HepG2 (cell line): ENCODE measurements around the gene TBXAS1. TPM values are rescaled to one million over a fixed set of nuclear protein-coding genes. Genes with fewer than 3 reads are reported as not detected.

Source experiments
- ATAC-seq: fragments of 200-7000 bp; cut with Tn5 transposase; 3 replicates; pipeline ENCODE4 v1.9.1; 2020; ENCODE audit warnings: mild to moderate bottlenecking, moderate library complexity
- BruUV-seq: library from RNA; stranded (reverse); fragments of 400-500 nt; replicated peaks from 2 replicates; lab custom pipeline; 2021; lab: Mats Ljungman, UMichigan
- CTCF ChIA-PET: fragments of 300-600 bp; formaldehyde crosslinking; extraction: SDS; loops from one replicate; lab custom pipeline; 2021; ENCODE audit warnings: low total read pairs, inconsistent platforms, low intra/inter-chr PET ratio; lab: Yijun Ruan, JAX
- POLR2A ChIA-PET: fragments of 350-600 bp; sonication (Branson Sonifier 250); formaldehyde crosslinking; loops from one replicate; lab custom pipeline; 2020; ENCODE audit warnings: antibody characterized with exemption, inconsistent platforms; lab: Yijun Ruan, JAX
- DNase-seq: peaks from one replicate; pipeline ENCODE4 v3.0.0-alpha.2; 2015; ENCODE audit warnings: low spot score
- FAIRE-seq: peaks from 3 replicates; lab custom pipeline; 2011; peaks lifted over from hg19 to GRCh38; lab: Jason Lieb, UNC
- H2AFZ ChIP-seq: one replicate; pipeline ENCODE4 v1.6.1; 2011; ENCODE audit warnings: low read length, inconsistent platforms
- H3K27ac ChIP-seq: fragments of 300-600 bp; 3 replicates; pipeline ENCODE4 v1.8.0; 2011; ENCODE audit warnings: mixed run types, mild to moderate bottlenecking, mixed read lengths, low read length, inconsistent platforms; ENCODE audit not compliant: insufficient read depth; ENCODE audit errors: extremely low read length
- H3K27me3 ChIP-seq, 2 experiments: fragments of 200-600 bp in 1 of 2; 2 replicates in 1 of 2; 3 replicates in 1 of 2; pipeline versions ENCODE4 v1.6.0 to v1.8.0; 2011; ENCODE audit warnings: low read length in 2 of 2, mild to moderate bottlenecking in 2 of 2, moderate library complexity in 2 of 2, inconsistent platforms in 1 of 2; ENCODE audit not compliant: insufficient read depth in 2 of 2, control insufficient read depth in 1 of 2
- H3K36me3 ChIP-seq, 2 experiments: fragments of 200-600 bp in 1 of 2; replicated peaks in 1 of 2; 2 replicates in 1 of 2; 3 replicates in 1 of 2; pipeline versions ENCODE4 v1.5.1 to v1.8.0; 2011; ENCODE audit warnings: low read length in 2 of 2, inconsistent platforms in 1 of 2; ENCODE audit not compliant: insufficient read depth in 2 of 2, control insufficient read depth in 1 of 2
- H3K4me1 ChIP-seq: 2 replicates; pipeline ENCODE4 v1.5.1; 2012; ENCODE audit warnings: low read length, inconsistent platforms; ENCODE audit not compliant: insufficient read depth
- H3K4me2 ChIP-seq: 2 replicates; pipeline ENCODE4 v1.6.0; 2011; ENCODE audit warnings: low read depth, low read length, inconsistent platforms
- H3K4me3 ChIP-seq, 3 experiments: fragments of 200-600 bp in 1 of 3; sonication (generic), shearing (Covaris generic) in 1 of 3; replicated peaks in 1 of 3; 2 replicates each; pipeline ENCODE4 v1.5.1; 2011 to 2016; ENCODE audit warnings: low read length in 3 of 3, inconsistent platforms in 2 of 3, low read depth in 2 of 3, mild to moderate bottlenecking in 2 of 3, control low read depth in 1 of 3, mixed read lengths in 1 of 3; ENCODE audit not compliant: insufficient read depth in 1 of 3
- H3K79me2 ChIP-seq: one replicate; pipeline ENCODE4 v1.6.1; 2011; ENCODE audit warnings: low read length, inconsistent platforms; ENCODE audit not compliant: insufficient read depth
- H3K9ac ChIP-seq: 2 replicates; pipeline ENCODE4 v1.6.0; 2011; ENCODE audit warnings: mild to moderate bottlenecking, low read depth, low read length, inconsistent platforms; ENCODE audit not compliant: insufficient read depth
- H3K9me3 ChIP-seq: 2 replicates; pipeline ENCODE4 v1.5.1; 2012; ENCODE audit warnings: mild to moderate bottlenecking, low read length
- H4K20me1 ChIP-seq: 2 replicates; pipeline ENCODE4 v1.6.0; 2011; ENCODE audit warnings: inconsistent platforms, mild to moderate bottlenecking, low read length, moderate library complexity; ENCODE audit not compliant: insufficient read depth
- ARID5B ChIP-seq: IDR thresholded peaks from 2 replicates; pipeline ENCODE4 v1.4.0; 2020; ENCODE audit warnings: mild to moderate bottlenecking, missing genetic modification reagents
- BHLHE40 ChIP-seq: IDR thresholded peaks from 2 replicates; pipeline ENCODE4 v1.6.1; 2011; ENCODE audit warnings: low read length, improper control_type of control experiment
- ESRRA ChIP-seq: sonication (generic); formaldehyde crosslinking; IDR thresholded peaks from 2 replicates; pipeline ENCODE4 v1.5.1; 2020; ENCODE audit warnings: mild to moderate bottlenecking, low read depth, missing genetic modification reagents
- HNF1A ChIP-seq, 2 experiments: sonication (generic) in 1 of 2; formaldehyde crosslinking in 1 of 2; IDR thresholded peaks; 2 replicates each; pipeline versions ENCODE4 v1.4.0 to v1.6.1; 2016 to 2020; ENCODE audit warnings: borderline replicate concordance in 1 of 2, low read depth in 1 of 2, mild to moderate bottlenecking in 1 of 2, missing genetic modification reagents in 1 of 2
- HOXD1 ChIP-seq: sonication (generic); formaldehyde crosslinking; IDR thresholded peaks from 2 replicates; pipeline ENCODE4 v1.5.0; 2020; ENCODE audit warnings: missing genetic modification reagents
- MAF1 ChIP-seq: sonication (generic); formaldehyde crosslinking; IDR thresholded peaks from 2 replicates; pipeline ENCODE4 v1.5.0; 2020; ENCODE audit warnings: missing genetic modification reagents, borderline replicate concordance
- NFIB ChIP-seq: sonication (generic); formaldehyde crosslinking; IDR thresholded peaks from 2 replicates; pipeline ENCODE4 v1.9.0; 2021; ENCODE audit warnings: missing genetic modification reagents, mild to moderate bottlenecking, borderline replicate concordance
- NR0B2 ChIP-seq: sonication (generic); formaldehyde crosslinking; IDR thresholded peaks from 2 replicates; pipeline ENCODE4 v1.4.0; 2020; ENCODE audit warnings: mild to moderate bottlenecking, missing genetic modification reagents
- POLR2G ChIP-seq: fragments of 200-400 bp; formaldehyde crosslinking; IDR thresholded peaks from 2 replicates; pipeline ENCODE4 v1.6.1; 2018; ENCODE audit warnings: mild to moderate bottlenecking, low read depth, low read length, moderate library complexity
- PPARG ChIP-seq: conservative IDR thresholded peaks from 2 replicates; pipeline ENCODE4 v1.6.1; 2016; ENCODE audit warnings: missing biosample characterization, missing genetic modification reagents
- RBAK ChIP-seq: sonication (generic); formaldehyde crosslinking; IDR thresholded peaks from 2 replicates; pipeline ENCODE4 v1.5.1; 2020; ENCODE audit warnings: mild to moderate bottlenecking, missing genetic modification reagents
- ZBTB38 ChIP-seq: sonication (generic); formaldehyde crosslinking; IDR thresholded peaks from 2 replicates; pipeline ENCODE4 v1.5.1; 2020; ENCODE audit warnings: mild to moderate bottlenecking, missing genetic modification reagents
- ZMYM3 ChIP-seq: sonication (generic); formaldehyde crosslinking; IDR thresholded peaks from 2 replicates; pipeline ENCODE4 v1.5.1; 2020; ENCODE audit warnings: mild to moderate bottlenecking, missing genetic modification reagents
- ZNF550 ChIP-seq: sonication (generic); formaldehyde crosslinking; IDR thresholded peaks from 2 replicates; pipeline ENCODE4 v1.4.0; 2020; ENCODE audit warnings: mild to moderate bottlenecking, missing genetic modification reagents, borderline replicate concordance
- ZNF577 ChIP-seq: sonication (generic); formaldehyde crosslinking; IDR thresholded peaks from 2 replicates; pipeline ENCODE4 v1.4.0; 2020; ENCODE audit warnings: mild to moderate bottlenecking, low read depth, missing genetic modification reagents, borderline replicate concordance
- ZNF605 ChIP-seq: sonication (generic); formaldehyde crosslinking; IDR thresholded peaks from 2 replicates; pipeline ENCODE4 v1.8.0; 2022; ENCODE audit warnings: mild to moderate bottlenecking, missing genetic modification reagents
- WGBS: methylation state at CpG from one replicate; pipeline ENCODE4 v1.1.6; 2017; ENCODE audit warnings: low lambda C conversion rate; 5-methylcytosine and 5-hydroxymethylcytosine counted together
- in situ Hi-C: cut with HindIII; loops from 2 replicates; pipeline ENCODE4 v1.10.0; 2017; ENCODE audit warnings: low pct_unique_long_range_greater_than_20kb; ENCODE audit not compliant: extremely low pct_ligation_motif_present
- intact Hi-C: fragments of 100-400 bp; cut with micrococcal nuclease; formaldehyde crosslinking; loops from one replicate; pipeline ENCODE4 v1.10.0; 2022; ENCODE audit not compliant: unreplicated experiment
- polyA plus RNA-seq, 8 experiments: library from polyadenylated mRNA; depleted of rRNA in 3 of 8; stranded (reverse) in 7 of 8; unstranded in 1 of 8; fragments of >200 nt; fragmentation: Illumina TruSeq in 4 of 8; extraction: Trizol in 4 of 8; gene quantifications; 2 replicates each; pipeline versions ENCODE4 v1.2.1 to v1.2.3, GENCODE V29; 2011 to 2016; ENCODE audit warnings: low read depth in 4 of 8, missing spikeins in 1 of 8, mixed read lengths in 1 of 8; ENCODE audit not compliant: insufficient read depth in 1 of 8
- total RNA-seq, 5 experiments: library from RNA; depleted of rRNA; stranded (reverse); fragments of >200 nt; fragmentation: Illumina TruSeq; extraction: Trizol; gene quantifications; 2 replicates each; pipeline ENCODE4 v1.2.3, GENCODE V29; 2016; ENCODE audit warnings: low read depth in 1 of 5

Gene TBXAS1
- total and polyA plus RNA-seq, 2 of the 13 experiments (the other 11 are each of a cell fraction or from before 2014, with no cell fraction given), result 4.0 to 4.9 TPM

- no peak overlapping the region for H2AFZ ChIP-seq
- POLR2A ChIA-PET, result no interaction called here
- 67% methylated on average over 9 of the region's 11 CpGs for WGBS
- H3K4me3 ChIP-seq, result no peak overlapping the region
- BruUV-seq, result no TSS peak
- H3K36me3 ChIP-seq, result no peaks in the 10 kb centered on the region
- in situ Hi-C loops, result no loop called here
- no peak overlapping the region for H3K9ac ChIP-seq
- no peak overlapping the region for H3K27ac ChIP-seq
- intact Hi-C loops, result no loop called here
- DNase-seq (no peak), ATAC-seq (no peak), FAIRE-seq (no peak)
- CTCF ChIA-PET, result no interaction called here
- no peak overlapping the region for H3K4me2 ChIP-seq
- no peaks in the 10 kb centered on the region for H3K79me2 ChIP-seq
- H3K27me3 ChIP-seq, result no peaks in the 10 kb centered on the region
- H3K4me1 ChIP-seq, result no peaks in the 10 kb centered on the region
- no peaks in the 10 kb centered on the region for H3K9me3 ChIP-seq
- no peaks in the 10 kb centered on the region for H4K20me1 ChIP-seq
- TF ChIP-seq POLR2G, result no peak
- TF ChIP-seq NFIB, result no peak
- TF ChIP-seq ESRRA, result no peak
- no peak for TF ChIP-seq MAF1 (CRISPR knock-in tag)
- no peak for TF ChIP-seq PPARG (CRISPR knock-in tag)
- TF ChIP-seq HNF1A (IDR thresholded peaks at IDR 0.05; ENCODE audit: low read depth), result no peak
- no peak for TF ChIP-seq HNF1A (CRISPR knock-in tag; IDR thresholded peaks at IDR 0.05; ENCODE audit: borderline replicate concordance)
- no peak for TF ChIP-seq NR0B2
- no peak for TF ChIP-seq HOXD1 (CRISPR knock-in tag)
- no peak for TF ChIP-seq ZNF550 (CRISPR knock-in tag)
- TF ChIP-seq RBAK, result no peak
- no peak for TF ChIP-seq ZNF577 (CRISPR knock-in tag)
- no peak for TF ChIP-seq ZMYM3 (CRISPR knock-in tag)
- no peak for TF ChIP-seq ARID5B (CRISPR knock-in tag)
- no peak for TF ChIP-seq ZNF605
- no peak for TF ChIP-seq ZBTB38
- TF ChIP-seq BHLHE40, result no peak
Observed at GRCh38 chr7:139913021-139913844, 84.2 kb downstream of the TBXAS1 start.
